ENCODE results near the gene MAG.

The MAG gene

DNA sequence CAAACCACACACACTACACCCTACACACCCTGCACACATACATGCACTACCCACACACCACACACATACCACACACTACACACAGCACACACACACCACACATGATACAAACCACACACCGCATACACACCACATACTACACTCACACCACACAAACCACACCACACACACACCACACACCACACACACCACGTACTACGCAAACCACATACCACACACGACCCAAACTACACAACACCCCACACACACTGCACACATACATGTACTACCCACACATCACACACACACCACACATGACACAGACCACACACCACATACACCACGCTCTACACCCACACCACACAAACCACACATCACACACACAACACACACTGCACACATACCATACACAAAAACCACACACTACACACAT is 6.6 kb downstream of the MAG start:
- H3K36me3 ChIP-seq (ENCODE audit: control insufficient read depth in 2 of 2, insufficient read depth in 2 of 2, low read length in 2 of 2): no peaks in the 10 kb centered on the region
- no peaks in the 10 kb centered on the region for H3K9me3 ChIP-seq (ENCODE audit: control insufficient read depth in 2 of 2, low read length in 2 of 2)
- no peaks in the 10 kb centered on the region for H3K4me1 ChIP-seq (ENCODE audit: control insufficient read depth in 2 of 2, insufficient read depth in 2 of 2, low read length in 2 of 2)
- no peak overlapping the region for H3K27ac ChIP-seq (ENCODE audit: low read depth in 2 of 2, low read length in 2 of 2)
- no peak overlapping the region for H3K9ac ChIP-seq (ENCODE audit: low read depth in 1 of 2, low read length in 2 of 2)
- H3K4me3 ChIP-seq (ENCODE audit: low read length in 2 of 2): no peak overlapping the region
- H3K27me3 ChIP-seq (ENCODE audit: control insufficient read depth in 2 of 2, insufficient read depth in 2 of 2, low read length in 2 of 2): peaks cover 0 to 4% of the 10 kb centered on the region in 2 donors

DNA sequence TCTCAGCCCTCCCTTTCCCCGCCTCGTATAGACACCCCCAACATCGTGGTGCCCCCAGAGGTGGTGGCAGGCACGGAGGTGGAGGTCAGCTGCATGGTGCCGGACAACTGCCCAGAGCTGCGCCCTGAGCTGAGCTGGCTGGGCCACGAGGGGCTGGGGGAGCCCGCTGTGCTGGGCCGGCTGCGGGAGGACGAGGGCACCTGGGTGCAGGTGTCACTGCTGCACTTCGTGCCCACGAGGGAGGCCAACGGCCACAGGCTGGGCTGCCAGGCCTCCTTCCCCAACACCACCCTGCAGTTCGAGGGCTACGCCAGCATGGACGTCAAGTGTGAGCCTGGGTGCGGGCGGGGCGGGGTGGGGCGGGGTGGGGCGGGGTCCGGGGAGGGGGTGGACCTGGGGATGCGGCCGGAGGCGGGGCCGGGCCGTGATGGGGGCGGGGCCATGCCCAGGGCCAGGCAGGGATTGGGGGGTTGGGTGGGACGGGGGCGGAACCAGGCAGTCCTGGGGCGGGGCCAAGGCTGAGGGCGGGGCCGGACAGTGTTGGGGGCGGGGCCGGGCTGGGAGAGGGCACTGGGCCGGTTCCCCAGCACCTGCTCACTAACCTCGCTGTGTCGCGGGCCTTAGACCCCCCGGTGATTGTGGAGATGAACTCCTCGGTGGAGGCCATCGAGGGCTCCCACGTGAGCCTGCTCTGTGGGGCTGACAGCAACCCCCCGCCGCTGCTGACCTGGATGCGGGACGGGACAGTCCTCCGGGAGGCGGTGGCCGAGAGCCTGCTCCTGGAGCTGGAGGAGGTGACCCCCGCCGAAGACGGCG is 7.8 kb downstream of the MAG start:
- Histone ChIP-seq H3K4me3 (ENCODE audit: low read length in 2 of 2) (no peak overlapping the region), H3K9ac (ENCODE audit: low read depth in 1 of 2, low read length in 2 of 2) (no peak overlapping the region), H3K9me3 (ENCODE audit: control insufficient read depth in 2 of 2, low read length in 2 of 2) (no peaks in the 10 kb centered on the region)

DNA sequence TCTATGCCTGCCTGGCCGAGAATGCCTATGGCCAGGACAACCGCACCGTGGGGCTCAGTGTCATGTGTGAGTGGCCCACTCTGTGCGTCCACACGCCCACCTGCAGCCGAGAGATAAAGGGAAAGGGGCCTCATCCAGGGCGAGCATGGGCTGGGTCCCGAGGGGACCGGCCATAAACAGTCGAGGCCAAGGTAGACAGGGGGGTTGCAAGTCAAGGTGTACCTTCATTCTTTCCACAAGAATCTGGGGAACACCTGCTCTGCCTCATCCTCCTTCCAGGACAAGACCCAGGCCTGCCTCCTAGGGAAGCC is 8.3 kb downstream of the MAG start:
- Histone ChIP-seq H3K4me1 (ENCODE audit: control insufficient read depth in 2 of 2, insufficient read depth in 2 of 2, low read length in 2 of 2) (no peaks in the 10 kb centered on the region), H3K27me3 (ENCODE audit: control insufficient read depth in 2 of 2, insufficient read depth in 2 of 2, low read length in 2 of 2) (no peaks in the 10 kb centered on the region)

More for the DNA sequence above, 7.8 kb downstream of the MAG start:
- H3K27me3 ChIP-seq (ENCODE audit: control insufficient read depth in 2 of 2, insufficient read depth in 2 of 2, low read length in 2 of 2): no peaks in the 10 kb centered on the region
- no peaks in the 10 kb centered on the region for H3K4me1 ChIP-seq (ENCODE audit: control insufficient read depth in 2 of 2, insufficient read depth in 2 of 2, low read length in 2 of 2)
- no peaks in the 10 kb centered on the region for H3K36me3 ChIP-seq (ENCODE audit: control insufficient read depth in 2 of 2, insufficient read depth in 2 of 2, low read length in 2 of 2)
- H3K27ac ChIP-seq (ENCODE audit: low read depth in 2 of 2, low read length in 2 of 2): no peak overlapping the region

DNA sequence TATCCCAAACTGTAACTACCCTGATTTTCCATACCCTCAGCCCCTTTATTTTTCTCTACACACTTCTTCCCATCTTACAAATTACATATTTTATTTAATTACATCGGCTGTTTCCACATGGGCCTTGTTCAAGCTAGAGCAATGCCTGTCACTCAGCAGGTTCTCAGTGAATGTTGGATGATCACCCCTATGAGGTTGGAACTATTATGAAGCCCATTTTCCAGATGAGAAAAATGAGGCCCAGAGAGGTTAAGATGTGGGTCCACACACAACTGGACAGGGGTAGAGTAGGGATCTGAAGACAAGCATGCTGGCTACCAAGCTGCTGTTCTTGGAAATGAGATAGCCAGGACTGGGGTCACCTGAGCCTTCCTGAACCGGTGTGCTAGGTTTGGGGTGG is 10.0 kb downstream of the MAG start:
- no peaks in the 10 kb centered on the region for H3K9me3 ChIP-seq (ENCODE audit: control insufficient read depth in 2 of 2, low read length in 2 of 2)
- no peaks in the 10 kb centered on the region for H3K27me3 ChIP-seq (ENCODE audit: control insufficient read depth in 2 of 2, insufficient read depth in 2 of 2, low read length in 2 of 2)
- H3K4me3 ChIP-seq (ENCODE audit: low read length in 2 of 2): no peak overlapping the region
- no peak overlapping the region for H3K9ac ChIP-seq (ENCODE audit: low read depth in 1 of 2, low read length in 2 of 2)
- no peak overlapping the region for H3K27ac ChIP-seq (ENCODE audit: low read depth in 2 of 2, low read length in 2 of 2)
- no peaks in the 10 kb centered on the region for H3K36me3 ChIP-seq (ENCODE audit: control insufficient read depth in 2 of 2, insufficient read depth in 2 of 2, low read length in 2 of 2)
- no peaks in the 10 kb centered on the region for H3K4me1 ChIP-seq (ENCODE audit: control insufficient read depth in 2 of 2, insufficient read depth in 2 of 2, low read length in 2 of 2)

More for the DNA sequence above, 8.3 kb downstream of the MAG start:
- Histone ChIP-seq H3K27ac (ENCODE audit: low read depth in 2 of 2, low read length in 2 of 2) (no peak overlapping the region), H3K4me3 (ENCODE audit: low read length in 2 of 2) (no peak overlapping the region), H3K9me3 (ENCODE audit: control insufficient read depth in 2 of 2, low read length in 2 of 2) (no peaks in the 10 kb centered on the region), H3K9ac (ENCODE audit: low read depth in 1 of 2, low read length in 2 of 2) (no peak overlapping the region), H3K36me3 (ENCODE audit: control insufficient read depth in 2 of 2, insufficient read depth in 2 of 2, low read length in 2 of 2) (no peaks in the 10 kb centered on the region)

DNA sequence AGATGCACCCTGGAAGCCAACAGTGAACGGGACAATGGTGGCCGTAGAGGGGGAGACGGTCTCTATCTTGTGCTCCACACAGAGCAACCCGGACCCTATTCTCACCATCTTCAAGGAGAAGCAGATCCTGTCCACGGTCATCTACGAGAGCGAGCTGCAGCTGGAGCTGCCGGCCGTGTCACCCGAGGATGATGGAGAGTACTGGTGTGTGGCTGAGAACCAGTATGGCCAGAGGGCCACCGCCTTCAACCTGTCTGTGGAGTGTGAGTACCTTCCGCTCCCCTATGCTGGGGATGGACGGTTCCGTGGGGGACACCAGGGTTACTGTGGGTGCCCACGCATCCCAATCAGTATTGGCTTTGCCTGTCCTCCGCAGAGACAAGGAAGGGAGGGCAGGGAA is 10.5 kb downstream of the MAG start:
- Histone ChIP-seq H3K4me1 (ENCODE audit: control insufficient read depth in 2 of 2, insufficient read depth in 2 of 2, low read length in 2 of 2) (no peaks in the 10 kb centered on the region), H3K9me3 (ENCODE audit: control insufficient read depth in 2 of 2, low read length in 2 of 2) (no peaks in the 10 kb centered on the region), H3K9ac (ENCODE audit: low read depth in 1 of 2, low read length in 2 of 2) (no peak overlapping the region), H3K27me3 (ENCODE audit: control insufficient read depth in 2 of 2, insufficient read depth in 2 of 2, low read length in 2 of 2) (no peaks in the 10 kb centered on the region), H3K36me3 (ENCODE audit: control insufficient read depth in 2 of 2, insufficient read depth in 2 of 2, low read length in 2 of 2) (no peaks in the 10 kb centered on the region), H3K27ac (ENCODE audit: low read depth in 2 of 2, low read length in 2 of 2) (no peak overlapping the region), H3K4me3 (ENCODE audit: low read length in 2 of 2) (no peak overlapping the region)

DNA sequence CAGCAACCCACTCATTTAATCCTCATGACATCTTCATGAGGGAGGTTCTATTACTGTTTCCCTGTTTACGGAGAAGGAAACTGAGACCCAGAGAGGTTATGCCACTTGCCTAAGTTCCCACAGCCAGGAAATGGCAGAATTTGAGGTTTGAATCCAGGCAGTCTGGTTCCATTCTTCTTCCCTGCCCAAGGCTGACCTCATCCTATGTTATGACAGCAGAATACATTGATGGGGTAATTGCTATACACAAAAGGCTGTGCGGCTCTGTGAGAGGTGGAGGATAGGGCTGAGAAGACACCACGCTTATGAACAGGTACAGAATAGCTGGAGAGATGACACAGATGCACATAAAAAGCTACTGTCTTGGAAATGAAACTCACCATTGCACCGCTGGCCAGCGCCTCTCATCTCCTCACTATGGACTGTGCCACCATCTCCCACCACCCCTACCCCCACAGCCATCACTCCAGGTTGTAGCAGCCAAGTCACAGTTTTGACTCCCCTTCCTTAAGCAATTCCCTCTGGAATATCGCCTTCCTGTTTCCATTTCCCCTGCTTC is 11.5 kb downstream of the MAG start:
- Histone ChIP-seq H3K4me1 (ENCODE audit: control insufficient read depth in 2 of 2, insufficient read depth in 2 of 2, low read length in 2 of 2) (no peaks in the 10 kb centered on the region), H3K36me3 (ENCODE audit: control insufficient read depth in 2 of 2, insufficient read depth in 2 of 2, low read length in 2 of 2) (no peaks in the 10 kb centered on the region), H3K27ac (ENCODE audit: low read depth in 2 of 2, low read length in 2 of 2) (no peak overlapping the region), H3K27me3 (ENCODE audit: control insufficient read depth in 2 of 2, insufficient read depth in 2 of 2, low read length in 2 of 2) (no peaks in the 10 kb centered on the region), H3K9me3 (ENCODE audit: control insufficient read depth in 2 of 2, low read length in 2 of 2) (no peaks in the 10 kb centered on the region), H3K4me3 (ENCODE audit: low read length in 2 of 2) (no peak overlapping the region), H3K9ac (ENCODE audit: low read depth in 1 of 2, low read length in 2 of 2) (no peak overlapping the region)

DNA sequence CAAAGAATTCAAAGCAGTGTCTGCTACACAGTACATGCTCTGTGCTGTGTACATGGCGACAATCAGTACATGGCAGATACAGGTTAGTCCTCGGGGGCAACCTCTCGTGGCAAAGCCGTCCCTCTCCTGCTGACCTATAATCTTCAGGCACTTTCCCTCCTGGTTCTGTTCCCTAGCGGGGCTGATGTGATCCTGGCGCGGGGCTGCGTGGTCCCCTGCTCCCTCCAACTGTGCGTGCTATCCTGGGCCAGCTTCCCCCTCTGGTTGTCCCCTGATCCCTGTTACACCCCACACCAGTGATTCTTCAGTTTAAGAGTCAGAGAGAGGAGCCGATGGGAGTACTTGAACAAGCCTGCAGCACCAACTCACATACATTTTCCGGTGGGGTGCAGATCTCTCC is 12.1 kb downstream of the MAG start:
- Histone ChIP-seq H3K27me3 (ENCODE audit: control insufficient read depth in 2 of 2, insufficient read depth in 2 of 2, low read length in 2 of 2) (no peaks in the 10 kb centered on the region), H3K9me3 (ENCODE audit: control insufficient read depth in 2 of 2, low read length in 2 of 2) (no peaks in the 10 kb centered on the region), H3K36me3 (ENCODE audit: control insufficient read depth in 2 of 2, insufficient read depth in 2 of 2, low read length in 2 of 2) (no peaks in the 10 kb centered on the region), H3K9ac (ENCODE audit: low read depth in 1 of 2, low read length in 2 of 2) (no peak overlapping the region), H3K4me3 (ENCODE audit: low read length in 2 of 2) (no peak overlapping the region), H3K27ac (ENCODE audit: low read depth in 2 of 2, low read length in 2 of 2) (no peak overlapping the region), H3K4me1 (ENCODE audit: control insufficient read depth in 2 of 2, insufficient read depth in 2 of 2, low read length in 2 of 2) (no peaks in the 10 kb centered on the region)

DNA sequence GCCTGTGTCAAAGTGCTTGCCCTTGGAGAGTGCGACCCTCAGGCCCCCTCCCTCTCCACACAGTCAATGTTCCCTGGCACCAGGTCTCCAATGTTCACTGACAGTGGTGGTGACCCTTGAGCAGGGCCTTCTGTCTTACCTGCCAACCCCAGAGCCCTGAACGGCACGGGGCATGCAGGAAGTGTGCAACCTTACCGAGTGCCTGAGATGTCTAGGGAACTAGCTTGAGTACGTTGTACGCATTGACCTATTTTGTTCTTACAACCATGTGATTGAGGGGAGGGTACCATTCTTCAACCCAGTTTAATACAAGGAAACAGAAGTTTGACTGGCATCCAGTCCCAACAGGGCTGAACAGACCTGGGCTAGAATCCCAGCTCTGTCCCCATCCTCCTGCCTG is 13.2 kb downstream of the MAG start:
- Histone ChIP-seq H3K27ac (ENCODE audit: low read depth in 2 of 2, low read length in 2 of 2) (no peak overlapping the region), H3K9me3 (ENCODE audit: control insufficient read depth in 2 of 2, low read length in 2 of 2) (no peaks in the 10 kb centered on the region), H3K9ac (ENCODE audit: low read depth in 1 of 2, low read length in 2 of 2) (no peak overlapping the region), H3K36me3 (ENCODE audit: control insufficient read depth in 2 of 2, insufficient read depth in 2 of 2, low read length in 2 of 2) (no peaks in the 10 kb centered on the region), H3K4me1 (ENCODE audit: control insufficient read depth in 2 of 2, insufficient read depth in 2 of 2, low read length in 2 of 2) (no peaks in the 10 kb centered on the region), H3K4me3 (ENCODE audit: low read length in 2 of 2) (no peak overlapping the region), H3K27me3 (ENCODE audit: control insufficient read depth in 2 of 2, insufficient read depth in 2 of 2, low read length in 2 of 2) (no peaks in the 10 kb centered on the region)

DNA sequence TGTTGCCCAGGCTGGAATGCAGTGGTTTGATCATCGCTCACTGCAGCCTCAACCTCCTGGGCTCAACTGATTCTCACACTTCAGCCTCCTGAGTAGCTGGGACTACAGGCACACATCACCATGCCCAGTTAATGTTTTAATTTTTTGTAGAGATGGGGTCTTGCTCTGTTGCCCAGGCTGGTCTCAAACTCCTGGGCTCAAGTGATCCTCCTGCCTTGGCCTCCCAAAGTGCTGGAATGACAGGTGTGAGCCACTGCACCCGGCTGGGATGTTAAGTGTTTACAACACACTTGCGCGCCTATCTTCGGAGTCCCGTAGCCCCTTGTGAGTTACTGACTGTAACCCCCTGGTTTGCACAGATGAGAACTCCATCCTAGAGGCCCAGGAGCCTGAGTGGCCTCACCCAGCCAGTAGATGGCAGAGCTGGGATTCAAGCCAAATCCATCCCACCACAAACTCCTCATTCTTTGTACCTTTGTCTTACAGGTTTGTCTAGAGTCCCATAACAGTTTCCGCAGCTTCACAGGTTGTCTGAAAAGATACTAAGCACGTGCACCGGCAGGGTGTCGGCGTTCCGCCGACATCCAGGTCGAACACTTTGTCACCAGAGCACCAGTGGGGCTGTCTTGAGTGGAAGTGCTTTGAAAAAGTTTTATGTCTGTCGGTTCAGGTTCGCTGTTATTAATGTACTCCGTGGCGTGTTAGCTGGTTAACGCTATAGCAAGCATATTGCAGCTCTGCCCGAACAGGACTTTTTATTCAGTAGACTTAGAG is 14.7 kb downstream of the MAG start:
- Histone ChIP-seq H3K9ac (ENCODE audit: low read depth in 1 of 2, low read length in 2 of 2) (no peak overlapping the region), H3K27me3 (ENCODE audit: control insufficient read depth in 2 of 2, insufficient read depth in 2 of 2, low read length in 2 of 2) (no peaks in the 10 kb centered on the region), H3K9me3 (ENCODE audit: control insufficient read depth in 2 of 2, low read length in 2 of 2) (no peaks in the 10 kb centered on the region), H3K36me3 (ENCODE audit: control insufficient read depth in 2 of 2, insufficient read depth in 2 of 2, low read length in 2 of 2) (no peaks in the 10 kb centered on the region), H3K4me3 (ENCODE audit: low read length in 2 of 2) (no peak overlapping the region), H3K4me1 (ENCODE audit: control insufficient read depth in 2 of 2, insufficient read depth in 2 of 2, low read length in 2 of 2) (no peaks in the 10 kb centered on the region), H3K27ac (ENCODE audit: low read depth in 2 of 2, low read length in 2 of 2) (no peak overlapping the region)

DNA sequence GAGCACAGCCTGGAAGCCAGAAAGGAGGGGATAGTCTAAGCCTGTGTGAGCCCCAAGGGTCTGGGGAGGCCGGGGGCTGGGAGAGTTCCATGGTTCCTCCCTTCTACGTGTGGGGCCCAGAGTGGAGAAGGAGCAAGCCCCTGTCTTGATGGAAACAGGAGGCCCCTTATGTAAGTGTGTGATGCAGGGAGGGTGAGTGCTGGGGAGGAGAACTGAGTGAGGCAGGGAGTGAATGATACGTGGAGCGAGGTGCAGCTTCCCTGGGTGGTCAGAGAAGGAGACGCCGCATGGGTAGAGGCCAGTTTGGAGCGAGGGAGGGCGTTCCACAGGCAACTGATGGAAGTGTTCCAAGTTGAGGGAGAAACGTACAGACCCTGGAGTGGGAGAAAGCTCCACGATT is 16.0 kb downstream of the MAG start:
- H3K4me1 ChIP-seq (ENCODE audit: control insufficient read depth in 2 of 2, insufficient read depth in 2 of 2, low read length in 2 of 2): no peaks in the 10 kb centered on the region

More for the DNA sequence above, 16.0 kb downstream of the MAG start:
- Histone ChIP-seq H3K9ac (ENCODE audit: low read depth in 1 of 2, low read length in 2 of 2) (no peak overlapping the region), H3K27ac (ENCODE audit: low read depth in 2 of 2, low read length in 2 of 2) (no peak overlapping the region), H3K9me3 (ENCODE audit: control insufficient read depth in 2 of 2, low read length in 2 of 2) (no peaks in the 10 kb centered on the region), H3K36me3 (ENCODE audit: control insufficient read depth in 2 of 2, insufficient read depth in 2 of 2, low read length in 2 of 2) (no peaks in the 10 kb centered on the region), H3K4me3 (ENCODE audit: low read length in 2 of 2) (no peak overlapping the region), H3K27me3 (ENCODE audit: control insufficient read depth in 2 of 2, insufficient read depth in 2 of 2, low read length in 2 of 2) (no peaks in the 10 kb centered on the region)
